ENCODE results near the gene SETBP1.

- TF ChIP-seq CTCF (IDR thresholded peaks at IDR 0.05) (no peak), POLR2A (IDR thresholded peaks at IDR 0.05) (no peak), EP300 (IDR thresholded peaks at IDR 0.05; ENCODE audit: low read depth) (no peak), POLR2AphosphoS5 (IDR thresholded peaks at IDR 0.05) (no peak)
Observed at GRCh38 chr18:44702594-44702993, 21.9 kb downstream of the SETBP1 start.
